CD4-positive, alpha-beta T cell (primary cell): ENCODE data around the gene LYG1. TPM values are rescaled to one million over a fixed set of nuclear protein-coding genes. Genes with fewer than 3 reads are reported as not detected.

ENCODE experiments used
- ATAC-seq: fragments of 200-7000 bp; cut with Tn5 transposase; one replicate; pipeline ENCODE4 v1.10.0; 2022; ENCODE audit warnings: mild to moderate bottlenecking; ENCODE audit not compliant: poor library complexity
- CTCF ChIA-PET: fragments of 350-600 bp; sonication (Branson Sonifier 250); formaldehyde crosslinking; loops from one replicate; lab custom pipeline; 2021; ENCODE audit warnings: antibody characterized with exemption, inconsistent platforms; lab: Charles Lee
- POLR2A ChIA-PET: fragments of 350-600 bp; sonication (Branson Sonifier 250); formaldehyde crosslinking; loops from one replicate; lab custom pipeline; 2021; ENCODE audit warnings: antibody characterized with exemption, inconsistent platforms; lab: Charles Lee
- DNase-seq, 14 experiments: peaks; one replicate each; pipeline ENCODE4 v3.0.0-alpha.2; 2013 to 2020; ENCODE audit warnings: mixed read lengths in 2 of 14
- H3K27ac ChIP-seq, 2 donors: one replicate each; pipeline versions ENCODE4 v1.5.1 to v1.7.0; 2013; ENCODE audit warnings: low read length in 2 of 2, low read depth in 1 of 2, mild to moderate bottlenecking in 1 of 2
- H3K27me3 ChIP-seq, 2 experiments: 1 replicate in 1 of 2; 2 replicates in 1 of 2; pipeline versions ENCODE4 v1.6.1 to v1.7.0; 2013; ENCODE audit warnings: low read length in 2 of 2, control low read depth in 1 of 2, mild to moderate bottlenecking in 1 of 2, moderate library complexity in 1 of 2; ENCODE audit not compliant: insufficient read depth in 2 of 2, control insufficient read depth in 1 of 2
- H3K36me3 ChIP-seq: one replicate; pipeline ENCODE4 v1.6.1; 2013; ENCODE audit warnings: low read length, control low read depth; ENCODE audit not compliant: insufficient read depth
- H3K4me1 ChIP-seq: one replicate; pipeline ENCODE4 v1.6.1; 2013; ENCODE audit warnings: low read length, control low read depth; ENCODE audit not compliant: insufficient read depth
- H3K4me3 ChIP-seq: one replicate; pipeline ENCODE4 v1.5.1; 2013; ENCODE audit warnings: mild to moderate bottlenecking, low read length, moderate library complexity
- H3K9me3 ChIP-seq, 2 experiments: 1 replicate in 1 of 2; 2 replicates in 1 of 2; pipeline versions ENCODE4 v1.6.1 to v1.7.0; 2013; ENCODE audit warnings: low read length in 2 of 2, mild to moderate bottlenecking in 2 of 2, control low read depth in 1 of 2, moderate library complexity in 1 of 2; ENCODE audit not compliant: control insufficient read depth in 1 of 2, insufficient read depth in 1 of 2
- H3K27ac Mint-ChIP-seq: one replicate; pipeline ENCODE4 v1.8.0; 2020; ENCODE audit warnings: mixed read lengths
- H3K27me3 Mint-ChIP-seq: one replicate; pipeline ENCODE4 v1.8.0; 2021; ENCODE audit warnings: mixed read lengths
- H3K36me3 Mint-ChIP-seq: one replicate; pipeline ENCODE4 v1.8.0; 2021; ENCODE audit warnings: low read depth, mixed read lengths
- H3K4me1 Mint-ChIP-seq: one replicate; pipeline ENCODE4 v1.8.0; 2021; ENCODE audit warnings: low read depth, mixed read lengths
- H3K4me3 Mint-ChIP-seq: one replicate; pipeline ENCODE4 v1.8.0; 2020; ENCODE audit warnings: mild to moderate bottlenecking, mixed read lengths
- H3K9me3 Mint-ChIP-seq: one replicate; pipeline ENCODE4 v1.8.0; 2020; ENCODE audit warnings: mixed read lengths
- intact Hi-C, 2 experiments: fragments of 100-400 bp; cut with DNase I in 1 of 2; cut with micrococcal nuclease in 1 of 2; formaldehyde crosslinking; loops; one replicate each; pipeline versions ENCODE4 v1.15.1 to v1.9.0; 2023 to 2025; cut with DNase I, micrococcal nuclease
- total RNA-seq, 174 experiments: library from RNA in 2 of 174; stranded (reverse) in 2 of 174; gene quantifications; one replicate each; pipeline ENCODE4 v1.2.3 and lab custom pipeline; 2021 to 2026
- TF ChIP-seq, protein P1 (sequence below): fragments of 200-600 bp; IDR thresholded peaks from one replicate; pipeline ENCODE4 v1.8.0; 2022; ENCODE audit warnings: antibody characterized with exemption, mild to moderate bottlenecking

The LYG1 gene
- total RNA-seq, 2 experiments from 2014 or later, result 0.71 to 1.3 TPM

DNA sequence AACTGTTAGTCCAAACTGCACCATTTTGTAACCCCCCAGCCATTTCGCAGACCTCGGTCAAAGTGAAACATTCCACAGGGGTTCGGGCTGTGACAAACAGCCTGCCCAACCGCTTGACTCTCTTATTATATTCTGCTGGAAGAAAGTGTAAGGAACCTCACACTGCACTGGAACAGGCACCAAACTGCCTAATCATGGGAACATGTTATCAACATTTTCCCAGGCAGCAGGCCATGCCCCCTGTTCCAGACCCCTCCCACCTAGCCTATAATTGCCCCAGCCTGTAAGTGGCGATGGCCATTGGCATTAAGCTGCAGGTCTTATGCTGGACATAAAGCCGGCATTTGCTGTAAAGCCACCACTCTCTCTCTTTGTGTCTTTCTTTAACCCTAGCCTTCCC lies 62.4 kb downstream of the LYG1 start:
- no peak overlapping the region for H3K4me3 ChIP-seq
- Mint-ChIP-seq H3K36me3 (peaks cover 2% of the 10 kb centered on the region), H3K27ac (no peak overlapping the region), H3K27me3 (no peaks in the 10 kb centered on the region), H3K4me3 (no peak overlapping the region), H3K9me3 (peaks cover 2% of the 10 kb centered on the region), H3K4me1 (no peaks in the 10 kb centered on the region)
- intact Hi-C loops, result no loop called here
- ATAC-seq, result no peak
- no peaks in the 10 kb centered on the region for H3K4me1 ChIP-seq
- CTCF ChIA-PET, result no interaction called here
- H3K27ac ChIP-seq, result no peak overlapping the region
- no peaks in the 10 kb centered on the region for H3K36me3 ChIP-seq
- TF ChIP-seq, protein P1, sequence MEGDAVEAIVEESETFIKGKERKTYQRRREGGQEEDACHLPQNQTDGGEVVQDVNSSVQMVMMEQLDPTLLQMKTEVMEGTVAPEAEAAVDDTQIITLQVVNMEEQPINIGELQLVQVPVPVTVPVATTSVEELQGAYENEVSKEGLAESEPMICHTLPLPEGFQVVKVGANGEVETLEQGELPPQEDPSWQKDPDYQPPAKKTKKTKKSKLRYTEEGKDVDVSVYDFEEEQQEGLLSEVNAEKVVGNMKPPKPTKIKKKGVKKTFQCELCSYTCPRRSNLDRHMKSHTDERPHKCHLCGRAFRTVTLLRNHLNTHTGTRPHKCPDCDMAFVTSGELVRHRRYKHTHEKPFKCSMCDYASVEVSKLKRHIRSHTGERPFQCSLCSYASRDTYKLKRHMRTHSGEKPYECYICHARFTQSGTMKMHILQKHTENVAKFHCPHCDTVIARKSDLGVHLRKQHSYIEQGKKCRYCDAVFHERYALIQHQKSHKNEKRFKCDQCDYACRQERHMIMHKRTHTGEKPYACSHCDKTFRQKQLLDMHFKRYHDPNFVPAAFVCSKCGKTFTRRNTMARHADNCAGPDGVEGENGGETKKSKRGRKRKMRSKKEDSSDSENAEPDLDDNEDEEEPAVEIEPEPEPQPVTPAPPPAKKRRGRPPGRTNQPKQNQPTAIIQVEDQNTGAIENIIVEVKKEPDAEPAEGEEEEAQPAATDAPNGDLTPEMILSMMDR, result no peak
- no peaks in the 10 kb centered on the region for H3K27me3 ChIP-seq
- H3K9me3 ChIP-seq, result no peaks in the 10 kb centered on the region
- DNase-seq, result no peak
- POLR2A ChIA-PET, result no interaction called here

Other genes starting within 250 kb of the LYG1 start
- 1 to 10 TPM; 2.1 to 2.8 TPM for gene C2orf15, start 159.5 kb downstream of the LYG1 start, total RNA-seq
- 10 to 100 TPM; 10.6 to 11.0 TPM for gene TSGA10, start 146.3 kb downstream of the LYG1 start, total RNA-seq
- 10 to 100 TPM; 12.5 to 13.3 TPM for gene LIPT1, start 146.2 kb downstream of the LYG1 start, total RNA-seq
- 10 to 100 TPM; 14.1 to 14.6 TPM for gene MITD1, start 120.1 kb downstream of the LYG1 start, total RNA-seq
- 1 to 10 TPM; 8.6 to 9.5 TPM for gene MRPL30, start 120.0 kb downstream of the LYG1 start, total RNA-seq
- gene LYG2, start 45.5 kb downstream of the LYG1 start, total RNA-seq, result not detected
- 1 to 10 TPM; 8.3 TPM for gene TXNDC9, start 35.1 kb upstream of the LYG1 start, total RNA-seq
- gene EIF5B, start 36.2 kb upstream of the LYG1 start, total RNA-seq, result 10 to 100 TPM; 27.8 to 33.2 TPM
- gene REV1, start 188.8 kb upstream of the LYG1 start, total RNA-seq, result 10 to 100 TPM; 39.8 TPM